DMS153 treated with DMSO at 0.1 percent for 48 hours (cell line): ENCODE results near the gene AVPR2.

Experiments used
- DNase-seq: peaks from one replicate; lab custom pipeline; 2025; ENCODE audit not compliant: unreplicated experiment; lab: John Stamatoyannopoulos, UW

The AVPR2 gene

GRCh38 chrX:153870791-153871360 is 33.6 kb upstream of the AVPR2 start:
- no peak for DNase-seq

- no peak for DNase-seq
These were observed 33.0 kb upstream of the AVPR2 start for GRCh38 chrX:153871451-153871850.

- no peak for DNase-seq
These were observed 32.3 kb upstream of the AVPR2 start for GRCh38 chrX:153871946-153872878.

GRCh38 chrX:153873282-153874084 is 31.0 kb upstream of the AVPR2 start:
- DNase-seq = no peak

GRCh38 chrX:153874085-153874365 is 30.4 kb upstream of the AVPR2 start:
- no peak for DNase-seq

- no peak for DNase-seq
These were observed 29.9 kb upstream of the AVPR2 start for GRCh38 chrX:153874366-153875125.

- DNase-seq = no peak
These were observed 28.9 kb upstream of the AVPR2 start for GRCh38 chrX:153875391-153876111.

- DNase-seq = no peak
These were observed 28.4 kb upstream of the AVPR2 start for GRCh38 chrX:153876112-153876491.

- DNase-seq = no peak
These were observed 26.8 kb upstream of the AVPR2 start for GRCh38 chrX:153877571-153878261.

- no peak for DNase-seq
These were observed 26.1 kb upstream of the AVPR2 start for GRCh38 chrX:153878345-153878744.

GRCh38 chrX:153878969-153879653 is 25.4 kb upstream of the AVPR2 start:
- peak; percentile 52 for DNase-seq

GRCh38 chrX:153879741-153880439 is 24.6 kb upstream of the AVPR2 start:
- no peak for DNase-seq

GRCh38 chrX:153880440-153880815 is 24.0 kb upstream of the AVPR2 start:
- no peak for DNase-seq

- no peak for DNase-seq
These were observed 23.2 kb upstream of the AVPR2 start for GRCh38 chrX:153881281-153881680.

- DNase-seq = no peak
These were observed 22.4 kb upstream of the AVPR2 start for GRCh38 chrX:153882086-153882498.

- no peak for DNase-seq
These were observed 21.9 kb upstream of the AVPR2 start for GRCh38 chrX:153882557-153882956.

GRCh38 chrX:153883163-153883843 is 21.2 kb upstream of the AVPR2 start:
- no peak for DNase-seq

GRCh38 chrX:153884136-153884535 is 20.3 kb upstream of the AVPR2 start:
- DNase-seq = no peak
